Measurements from ENCODE around the gene DDIT3.

- TF ChIP-seq CTCF (IDR thresholded peaks at IDR 0.05): no peak
- no peak for TF ChIP-seq POLR2A (IDR thresholded peaks at IDR 0.05)
These were observed 40.2 kb upstream of the DDIT3 start for GRCh38 chr12:57560516-57560915.
